ENCODE measurements around the gene FBXO36.

DNA sequence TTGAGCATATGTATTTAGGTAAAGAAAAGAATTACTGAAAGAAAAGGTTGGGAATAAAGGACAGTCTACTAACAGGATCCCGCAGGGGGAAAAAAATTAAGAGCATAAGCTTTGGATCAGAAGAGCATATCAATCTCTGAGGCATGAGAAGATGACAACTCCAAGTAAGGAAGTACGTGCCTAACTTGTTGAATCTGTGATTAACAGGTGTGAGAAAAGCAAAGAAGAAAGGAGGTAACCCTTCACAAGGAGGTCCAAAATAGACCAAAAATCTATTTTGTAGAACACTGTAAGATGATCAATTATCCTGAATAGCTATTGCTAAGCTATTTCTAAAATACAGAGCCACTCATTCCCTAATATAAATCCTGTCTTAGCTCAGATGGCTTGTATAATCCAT is 33.3 kb upstream of the FBXO36 start:
- TF ChIP-seq, protein P1, sequence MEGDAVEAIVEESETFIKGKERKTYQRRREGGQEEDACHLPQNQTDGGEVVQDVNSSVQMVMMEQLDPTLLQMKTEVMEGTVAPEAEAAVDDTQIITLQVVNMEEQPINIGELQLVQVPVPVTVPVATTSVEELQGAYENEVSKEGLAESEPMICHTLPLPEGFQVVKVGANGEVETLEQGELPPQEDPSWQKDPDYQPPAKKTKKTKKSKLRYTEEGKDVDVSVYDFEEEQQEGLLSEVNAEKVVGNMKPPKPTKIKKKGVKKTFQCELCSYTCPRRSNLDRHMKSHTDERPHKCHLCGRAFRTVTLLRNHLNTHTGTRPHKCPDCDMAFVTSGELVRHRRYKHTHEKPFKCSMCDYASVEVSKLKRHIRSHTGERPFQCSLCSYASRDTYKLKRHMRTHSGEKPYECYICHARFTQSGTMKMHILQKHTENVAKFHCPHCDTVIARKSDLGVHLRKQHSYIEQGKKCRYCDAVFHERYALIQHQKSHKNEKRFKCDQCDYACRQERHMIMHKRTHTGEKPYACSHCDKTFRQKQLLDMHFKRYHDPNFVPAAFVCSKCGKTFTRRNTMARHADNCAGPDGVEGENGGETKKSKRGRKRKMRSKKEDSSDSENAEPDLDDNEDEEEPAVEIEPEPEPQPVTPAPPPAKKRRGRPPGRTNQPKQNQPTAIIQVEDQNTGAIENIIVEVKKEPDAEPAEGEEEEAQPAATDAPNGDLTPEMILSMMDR (IDR thresholded peaks at IDR 0.05; ENCODE audit: control extremely low read depth in 1 of 3, insufficient read depth in 1 of 3, low read depth in 1 of 3, low read length in 3 of 3), result no peak
- no peak for TF ChIP-seq ZNF274 (IDR thresholded peaks at IDR 0.05; ENCODE audit: borderline replicate concordance, extremely low read depth, low read length)
- no peak for TF ChIP-seq SRF (IDR thresholded peaks at IDR 0.05; ENCODE audit: low read depth, low read length)
